Colonic mucosa (tissue), 4 donors: ENCODE data around the gene JUNB. TPM values are rescaled to one million over a fixed set of nuclear protein-coding genes. Genes with fewer than 3 reads are reported as not detected.
A peak's percentile ranks its signal among the peaks of the same experiment; 100 is the strongest.
"Not testable (repeated sequence)": the region's sequence is repeated elsewhere in the genome, so short reads cannot be mapped to it uniquely, and the experiment has no call there.

Experiments
- DNase-seq: peaks from one replicate; pipeline ENCODE4 v3.0.0-alpha.2; 2020
- H3K27ac ChIP-seq: fragments of 200-600 bp; one replicate; pipeline ENCODE4 v1.8.0; 2021
- H3K27me3 ChIP-seq: fragments of 200-600 bp; one replicate; pipeline ENCODE4 v1.8.0; 2021
- H3K36me3 ChIP-seq: fragments of 200-600 bp; one replicate; pipeline ENCODE4 v1.8.0; 2021
- H3K4me1 ChIP-seq: fragments of 200-600 bp; one replicate; pipeline ENCODE4 v1.8.0; 2021; ENCODE audit warnings: mild to moderate bottlenecking
- H3K4me3 ChIP-seq: fragments of 200-600 bp; one replicate; pipeline ENCODE4 v1.8.0; 2021
- H3K9ac ChIP-seq, 2 donors: one replicate each; pipeline ENCODE4 v1.7.0; 2013; ENCODE audit warnings: control low read depth in 2 of 2, low read depth in 2 of 2, low read length in 2 of 2
- H3K9me3 ChIP-seq: fragments of 200-600 bp; one replicate; pipeline ENCODE4 v1.8.0; 2021
- CTCF ChIP-seq: fragments of 200-600 bp; IDR thresholded peaks from one replicate; pipeline ENCODE4 v1.8.0; 2022; ENCODE audit warnings: antibody characterized with exemption, mild to moderate bottlenecking
- intact Hi-C: fragments of 100-400 bp; cut with DNase I; formaldehyde crosslinking; loops from one replicate; pipeline ENCODE4 v1.14.1; 2022
- total RNA-seq, 2 donors: library from RNA; stranded (reverse); fragmentation: NEBNext Ultra II Directional in 1 of 2; extraction: Animal tissue kit (Norgen Biotek cat#: 25700) in 1 of 2; gene quantifications; one replicate each; pipeline ENCODE4 v1.2.1, GENCODE V29; 2021
- donor health status: healthy.
- donor health status: DM: no; HTN: no; CAD: no.
- donor health status: DM: no; HTN: no; CAD: no.

JUNB gene
- total RNA-seq, 2 donors from 2014 or later, result 113 to 173 TPM

- no peak for DNase-seq
- Histone ChIP-seq H3K9ac (no peak overlapping the region), H3K27ac (no peak overlapping the region), H3K36me3 (no peaks in the 10 kb centered on the region), H3K4me1 (peaks cover 7% of the 10 kb centered on the region), H3K4me3 (no peak overlapping the region), H3K9me3 (no peaks in the 10 kb centered on the region), H3K27me3 (no peaks in the 10 kb centered on the region)
- intact Hi-C loops, result no loop called here
- TF ChIP-seq CTCF, result no peak
Measured at GRCh38 chr19:12804051-12804450, 12.8 kb downstream of the JUNB start.

GRCh38 chr19:12806242-12807081 is 15.2 kb downstream of the JUNB start, which contains the start of gene RNASEH2A:
Gene RNASEH2A (plus strand): TSS chr19:12806584. CDS start chr19:12806674, 90 bp downstream.
- peak within 1 kb of the TSS; percentile 77 to 97 for H3K9ac ChIP-seq
- peak; percentile 90 for DNase-seq
- H3K9me3 ChIP-seq, result no peaks in the 10 kb centered on the region
- H3K4me3 ChIP-seq, result peak within 1 kb of the TSS; percentile 82
- no peaks in the 10 kb centered on the region for H3K36me3 ChIP-seq
- TF ChIP-seq CTCF, result no peak
- intact Hi-C loops, result no loop called here
- H3K27ac ChIP-seq, result no peak within 1 kb of the TSS
- H3K4me1 ChIP-seq, result peaks cover 7% of the 10 kb centered on the region
- H3K27me3 ChIP-seq, result no peaks in the 10 kb centered on the region

GRCh38 chr19:12815088-12815487 is 23.8 kb downstream of the JUNB start:
- Histone ChIP-seq H3K27ac (no peak overlapping the region), H3K9me3 (no peaks in the 10 kb centered on the region), H3K4me3 (no peak overlapping the region), H3K4me1 (no peaks in the 10 kb centered on the region), H3K27me3 (no peaks in the 10 kb centered on the region), H3K9ac (no peak overlapping the region), H3K36me3 (no peaks in the 10 kb centered on the region)
- TF ChIP-seq CTCF, result no peak
- no peak for DNase-seq
- intact Hi-C loops, result no loop called here

GRCh38 chr19:12817188-12817587 is 25.9 kb downstream of the JUNB start:
- DNase-seq, H3K27me3 ChIP-seq, H3K9me3 ChIP-seq, H3K4me1 ChIP-seq, H3K27ac ChIP-seq, H3K36me3 ChIP-seq, H3K9ac ChIP-seq, H3K4me3 ChIP-seq, intact Hi-C loops: not testable (repeated sequence)

- H3K9ac ChIP-seq, H3K4me3 ChIP-seq, DNase-seq, H3K9me3 ChIP-seq, H3K27me3 ChIP-seq, H3K27ac ChIP-seq, intact Hi-C loops, H3K4me1 ChIP-seq, H3K36me3 ChIP-seq: not testable (repeated sequence)
Measured at GRCh38 chr19:12817810-12818209, 26.5 kb downstream of the JUNB start.

- Histone ChIP-seq H3K27ac (no peak overlapping the region), H3K4me1 (peaks cover 5% of the 10 kb centered on the region), H3K9ac (no peak overlapping the region), H3K9me3 (no peaks in the 10 kb centered on the region), H3K27me3 (peaks cover 5% of the 10 kb centered on the region), H3K4me3 (no peak overlapping the region), H3K36me3 (no peaks in the 10 kb centered on the region)
- DNase-seq, result no peak
- no peak for TF ChIP-seq CTCF
- intact Hi-C loops, result no loop called here
Measured at GRCh38 chr19:12821761-12822160, 30.5 kb downstream of the JUNB start.
